Measurements from ENCODE around the gene DCUN1D1.

The DCUN1D1 gene

GRCh38 chr3:182892226-182892625 lies 88.1 kb downstream of the DCUN1D1 start:
- DNase-seq = no peak

- DNase-seq = no peak
These were observed 89.0 kb downstream of the DCUN1D1 start for GRCh38 chr3:182891364-182891763.

GRCh38 chr3:182889948-182890629 lies 90.2 kb downstream of the DCUN1D1 start:
- DNase-seq = no peak
